Measurements from ENCODE around the gene FAM168B.

FAM168B gene

GRCh38 chr2:131058920-131059319, 34.3 kb downstream of the FAM168B start:
- TF ChIP-seq CTCF (IDR thresholded peaks at IDR 0.05; ENCODE audit: extremely low read depth, missing control alignments) = no peak
- DNase-seq (ENCODE audit: low spot score) = no peak

GRCh38 chr2:131058214-131058843, 34.9 kb downstream of the FAM168B start:
- TF ChIP-seq CTCF (IDR thresholded peaks at IDR 0.05; ENCODE audit: extremely low read depth, missing control alignments) = no peak
- no peak for DNase-seq (ENCODE audit: low spot score)

GRCh38 chr2:131056932-131057287, 36.4 kb downstream of the FAM168B start:
- TF ChIP-seq CTCF (IDR thresholded peaks at IDR 0.05; ENCODE audit: extremely low read depth, missing control alignments) = no peak
- no peak for DNase-seq (ENCODE audit: low spot score)

- no peak for TF ChIP-seq CTCF (IDR thresholded peaks at IDR 0.05; ENCODE audit: extremely low read depth, missing control alignments)
Measured at GRCh38 chr2:131056204-131056931, 36.9 kb downstream of the FAM168B start.

GRCh38 chr2:131055169-131056065, 37.8 kb downstream of the FAM168B start:
- DNase-seq (ENCODE audit: low spot score) = no peak
- TF ChIP-seq CTCF (IDR thresholded peaks at IDR 0.05; ENCODE audit: extremely low read depth, missing control alignments) = no peak

More at GRCh38 chr2:131056204-131056931, 36.9 kb downstream of the FAM168B start:
- DNase-seq (ENCODE audit: low spot score) = no peak

- TF ChIP-seq CTCF (IDR thresholded peaks at IDR 0.05; ENCODE audit: extremely low read depth, missing control alignments) = no peak
- no peak for DNase-seq (ENCODE audit: low spot score)
Measured at GRCh38 chr2:131054488-131054887, 38.8 kb downstream of the FAM168B start.
